ENCODE measurements around the gene CHRNB1. TPM values are rescaled to one million over a fixed set of nuclear protein-coding genes. Genes with fewer than 3 reads are reported as not detected.
A peak's percentile ranks its signal among the peaks of the same experiment; 100 is the strongest.

Gene CHRNB1
- total and polyA plus RNA-seq, 2 of the 8 experiments (the other 6 are each of a cell fraction or from before 2014, with no cell fraction given): 14.1 to 28.2 TPM

GRCh38 chr17:7403977-7404736, 40.7 kb upstream of the CHRNB1 start, which contains the start of gene TMEM256:
Gene TMEM256, minus strand, starts transcription at chr17:7404097. Its CDS starts 13 bp downstream, at chr17:7404084.
- H3K56ac ChIP-seq (replicated peaks; ENCODE audit: insufficient read length, low read depth, low read length): peak within 1 kb of the TSS; percentile 91
- H3K9me3 ChIP-seq (ENCODE audit: insufficient read depth in 2 of 2, low read depth in 1 of 2, low read length in 1 of 2): no peaks in the 10 kb centered on the region
- H3K4me1 ChIP-seq (replicated peaks in 1 of 4; ENCODE audit: control insufficient read depth in 3 of 4, insufficient read depth in 4 of 4, low read length in 3 of 4): peaks cover 0 to 15% (median 11%) of the 10 kb centered on the region in 4 experiments; a peak in 5 of 7 replicates
- WGBS, 2 experiments (ENCODE audit: extremely low coverage in 1 of 2, insufficient coverage in 1 of 2, insufficient read length in 1 of 2, insufficient replicate concordance in 2 of 2, low coverage in 1 of 2, low lambda C conversion rate in 2 of 2, missing lambda C conversion rate in 1 of 2): 2% methylated on average over 40 of the region's 49 CpGs; no CpG with 5 or more reads in 1 of the 2 experiments
- H3K23me2 ChIP-seq (ENCODE audit: low read depth, low read length): peaks cover 15% of the 10 kb centered on the region; the same call in 1 of the 2 replicates
- peak within 1 kb of the TSS; percentile 96 for H3K18ac ChIP-seq (ENCODE audit: extremely low read depth, low read length)
- H4K91ac ChIP-seq (replicated peaks; ENCODE audit: insufficient read length, low read length): no peak within 1 kb of the TSS
- peaks cover 0 to 10% (median 4%) of the 10 kb centered on the region in 4 experiments; a peak in 5 of 8 replicates for H3K36me3 ChIP-seq (ENCODE audit: control insufficient read depth in 2 of 4, insufficient read depth in 4 of 4, low read length in 3 of 4)
- peak within 1 kb of the TSS; percentile 90 to 97 for H3K4me2 ChIP-seq (ENCODE audit: insufficient read depth in 1 of 2, low read depth in 2 of 2, low read length in 2 of 2)
- ChIA-PET POLR2A (ENCODE audit: partially characterized antibody) (interaction anchor here (0.7 to 8.2 kb wide), 25 partner anchors 10 to 190 kb away, joined by 3 to 66 read pairs (median 4); partner anchors contain the start of genes ACAP1, CHRNB1, FGF11 and KCTD11), CTCF (ENCODE audit: partially characterized antibody) (interaction anchor here (0.8 to 3.5 kb wide), 10 partner anchors 9 to 157 kb away, joined by 3 to 26 read pairs (median 5); partner anchors contain the start of genes TMEM102, TMEM95 and TNK1)
- H2AK5ac ChIP-seq (ENCODE audit: low read depth, low read length): peak within 1 kb of the TSS; percentile 75; the same call in 1 of the 2 replicates
- no peaks in the 10 kb centered on the region; a peak in 1 of 7 replicates for H3K27me3 ChIP-seq (replicated peaks in 1 of 4; ENCODE audit: control insufficient read depth in 3 of 4, extremely low read depth in 1 of 4, insufficient read depth in 3 of 4, low read length in 3 of 4)
- peak within 1 kb of the TSS; percentile 81; the same call in 1 of the 2 replicates for H3K27ac ChIP-seq (ENCODE audit: low read depth, low read length)
- H3K9ac ChIP-seq (replicated peaks in 1 of 4; ENCODE audit: extremely low read depth in 1 of 4, low read depth in 3 of 4, low read length in 3 of 4): peak within 1 kb of the TSS; percentile 34 to 61 (median 47)
- H3K79me2 ChIP-seq (ENCODE audit: control insufficient read depth in 1 of 2, insufficient read depth in 2 of 2, low read length in 2 of 2): peaks cover 0 to 8% of the 10 kb centered on the region in 2 experiments; a peak in 1 of 4 replicates
- H2AFZ ChIP-seq (ENCODE audit: low read length): no peak within 1 kb of the TSS
- H2BK15ac ChIP-seq (ENCODE audit: low read length): no peak within 1 kb of the TSS
- no peak within 1 kb of the TSS for H2BK20ac ChIP-seq (ENCODE audit: low read length)
- H2BK12ac ChIP-seq (ENCODE audit: low read depth, low read length): no peak within 1 kb of the TSS
- peak within 1 kb of the TSS; percentile 5 for H3K4ac ChIP-seq (replicated peaks; ENCODE audit: insufficient read length, low read depth, low read length)
- peak within 1 kb of the TSS; percentile 21 for H3K14ac ChIP-seq (ENCODE audit: insufficient read length)
- H3K23ac ChIP-seq (ENCODE audit: insufficient read length): no peak within 1 kb of the TSS
- peaks cover 0 to 8% of the 10 kb centered on the region in 2 experiments for H4K20me1 ChIP-seq (replicated peaks in 1 of 2; ENCODE audit: control insufficient read depth in 1 of 2, insufficient read depth in 2 of 2, low read length in 2 of 2)
- peak within 1 kb of the TSS; percentile 72 to 94 (median 81) for H3K4me3 ChIP-seq (ENCODE audit: extremely low read depth in 1 of 4, insufficient read depth in 2 of 4, low read depth in 3 of 4, low read length in 4 of 4)
- H3K79me1 ChIP-seq (ENCODE audit: low read depth, low read length): peaks cover 5% of the 10 kb centered on the region
- H4K8ac ChIP-seq (ENCODE audit: extremely low read depth, insufficient read depth, low read length): no peak within 1 kb of the TSS; the same call in 1 of the 2 replicates
- no peak within 1 kb of the TSS for H2BK120ac ChIP-seq (replicated peaks; ENCODE audit: low read depth, low read length)
- DNase-seq (ENCODE audit: low read depth in 1 of 2, low spot score in 2 of 2): peak; percentile 96 to 99
- peak; percentile 95 for FAIRE-seq
- H4K5ac ChIP-seq (ENCODE audit: insufficient read length, low read depth, low read length): peak within 1 kb of the TSS; percentile 79
- peak within 1 kb of the TSS; percentile 76 for H2BK5ac ChIP-seq (ENCODE audit: low read depth, low read length)
- TF ChIP-seq CEBPB (IDR thresholded peaks at IDR 0.05; ENCODE audit: low read depth, low read length) (no peak), YY1 (IDR thresholded peaks at IDR 0.05; ENCODE audit: low read depth, low read length) (peak; percentile 85), NRF1 (IDR thresholded peaks at IDR 0.05; ENCODE audit: low read depth, low read length) (no peak), CREB1 (IDR thresholded peaks at IDR 0.05) (peak; percentile 63; the same call in 1 of the 2 replicates), SIN3A (conservative IDR thresholded peaks at IDR 0.05 in 1 of 2, IDR thresholded peaks at IDR 0.05 in 1 of 2; ENCODE audit: low read depth in 1 of 2, low read length in 2 of 2) (peak; percentile 10 to 80; a peak in 2 of 4 replicates), POLR2A (IDR thresholded peaks at IDR 0.05; ENCODE audit: control extremely low read depth in 1 of 2, low read depth in 2 of 2, low read length in 2 of 2) (peak in 1 of 2 experiments; percentile 74; a peak in 2 of 3 replicates), TAF7 (optimal IDR thresholded peaks at IDR 0.05; ENCODE audit: borderline replicate concordance, low read depth, low read length) (peak; percentile 53), SP4 (IDR thresholded peaks at IDR 0.05; ENCODE audit: low read length) (peak; percentile 78; the same call in 1 of the 2 replicates), GTF2F1 (IDR thresholded peaks at IDR 0.05; ENCODE audit: borderline replicate concordance, low read depth, low read length) (peak; percentile 64; the same call in 1 of the 2 replicates), MAFK (IDR thresholded peaks at IDR 0.05; ENCODE audit: low read depth, low read length) (no peak)
